ENCODE measurements around the gene GPC6. TPM values are rescaled to one million over a fixed set of nuclear protein-coding genes. Genes with fewer than 3 reads are reported as not detected.

Gene GPC6
- total and polyA plus RNA-seq, 4 donors: 5.9 to 29.1 (median 18.2) TPM

DNA sequence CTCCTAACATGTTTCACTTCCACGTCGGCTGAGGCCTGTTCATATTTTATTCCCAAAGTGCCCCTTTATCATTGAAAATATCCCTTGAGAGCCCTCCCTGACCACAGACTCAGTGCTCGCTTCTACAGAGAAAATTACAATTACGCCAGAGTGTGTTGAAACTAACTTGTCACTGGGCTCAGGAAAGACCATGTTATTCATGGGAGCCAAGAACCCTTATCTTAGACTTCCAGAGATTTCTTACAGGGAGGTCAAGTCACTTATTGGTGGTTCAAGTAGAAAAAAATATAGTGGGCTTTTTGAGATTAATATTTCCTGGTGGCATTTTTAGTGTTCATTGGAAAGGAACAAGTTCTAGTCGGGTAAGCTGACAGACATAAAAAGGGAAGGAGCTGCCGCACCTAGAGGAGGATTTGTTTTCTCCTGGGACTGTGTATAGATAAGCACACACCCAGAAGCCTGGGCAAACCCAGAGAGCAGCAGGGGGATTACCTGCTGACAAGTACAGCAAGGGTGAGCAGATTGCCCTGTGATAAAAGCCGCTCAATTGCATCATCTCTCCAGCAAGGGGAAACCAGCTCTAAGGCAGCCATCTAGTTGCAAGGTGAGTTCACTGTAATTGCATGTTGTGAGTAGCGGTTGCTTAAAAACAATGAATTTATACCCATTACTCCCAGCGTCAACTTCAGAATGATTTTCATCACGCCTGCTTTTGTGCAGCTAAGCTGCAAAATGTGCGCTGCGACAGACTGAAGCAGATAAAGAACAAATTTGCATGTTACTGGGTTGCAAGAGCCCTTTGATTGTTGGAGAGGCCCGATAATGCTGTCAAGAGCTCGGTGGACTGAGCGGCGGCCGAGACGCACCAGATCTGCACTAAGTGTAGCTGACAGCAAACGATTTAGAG lies 1206.7 kb downstream of the GPC6 start:
- TF ChIP-seq RAD21 (IDR thresholded peaks at IDR 0.05) (peak in 1 of 2 donors; percentile 30), FOXA2 (IDR thresholded peaks at IDR 0.05) (no peak)
- TF ChIP-seq, protein P1, sequence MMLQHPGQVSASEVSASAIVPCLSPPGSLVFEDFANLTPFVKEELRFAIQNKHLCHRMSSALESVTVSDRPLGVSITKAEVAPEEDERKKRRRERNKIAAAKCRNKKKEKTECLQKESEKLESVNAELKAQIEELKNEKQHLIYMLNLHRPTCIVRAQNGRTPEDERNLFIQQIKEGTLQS (IDR thresholded peaks at IDR 0.05): peak; percentile 70
- Histone ChIP-seq H3K27ac (ENCODE audit: low read depth in 1 of 2, low read length in 2 of 2) (no peak overlapping the region), H3K9me3 (ENCODE audit: control insufficient read depth in 4 of 4, low read length in 3 of 4) (no peaks in the 10 kb centered on the region), H3K36me3 (ENCODE audit: control insufficient read depth in 4 of 4, insufficient read depth in 3 of 4, low read depth in 1 of 4, low read length in 3 of 4) (no peaks in the 10 kb centered on the region), H3K27me3 (ENCODE audit: control insufficient read depth in 4 of 4, insufficient read depth in 4 of 4, low read length in 3 of 4) (no peaks in the 10 kb centered on the region), H3K9ac (ENCODE audit: low read depth in 1 of 2, low read length in 2 of 2) (no peak overlapping the region), H3K4me1 (ENCODE audit: control insufficient read depth in 4 of 4, insufficient read depth in 4 of 4, low read length in 3 of 4) (no peaks in the 10 kb centered on the region), H3K4me3 (ENCODE audit: low read depth in 1 of 3, low read length in 3 of 3) (no peak overlapping the region)
- 57% methylated on average over 19 of the region's 19 CpGs for WGBS
- DNase-seq (ENCODE audit: low spot score): peak; percentile 40

DNA sequence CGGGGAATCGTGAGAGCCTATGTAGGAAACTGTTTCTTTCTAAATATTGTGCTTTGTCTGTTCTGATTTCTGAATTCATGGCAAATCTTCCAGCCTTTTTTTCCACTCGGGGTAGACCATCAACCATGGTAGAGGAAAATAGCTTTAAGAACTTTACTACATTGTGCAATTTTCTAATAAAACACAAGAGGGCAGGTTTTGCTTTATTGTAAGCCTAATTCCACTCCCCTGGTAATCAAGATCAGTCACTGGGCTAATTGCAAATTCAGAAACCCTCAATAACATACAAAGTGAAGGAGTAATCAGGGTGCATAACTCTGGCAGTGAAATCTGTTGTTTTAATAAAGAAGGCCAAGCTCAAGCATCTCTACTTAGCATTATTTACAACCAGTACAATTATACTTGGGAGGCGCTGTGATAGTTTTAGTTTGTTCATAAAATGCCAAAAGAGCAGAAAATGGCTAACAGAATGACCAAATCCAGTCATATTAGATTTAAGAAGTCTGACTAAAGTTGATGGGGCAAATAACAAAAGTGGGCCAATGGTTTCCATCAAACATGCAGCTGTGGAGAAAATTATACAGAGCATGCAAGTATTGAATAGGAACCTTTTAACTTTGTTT lies 1209.1 kb downstream of the GPC6 start:
- DNase-seq (ENCODE audit: low spot score): no peak
- TF ChIP-seq RAD21 (IDR thresholded peaks at IDR 0.05): peak; percentile 92 to 94
- TF ChIP-seq GABPA (IDR thresholded peaks at IDR 0.05 in 1 of 2, conservative IDR thresholded peaks at IDR 0.05 in 1 of 2): no peak
- TF ChIP-seq, protein P2, sequence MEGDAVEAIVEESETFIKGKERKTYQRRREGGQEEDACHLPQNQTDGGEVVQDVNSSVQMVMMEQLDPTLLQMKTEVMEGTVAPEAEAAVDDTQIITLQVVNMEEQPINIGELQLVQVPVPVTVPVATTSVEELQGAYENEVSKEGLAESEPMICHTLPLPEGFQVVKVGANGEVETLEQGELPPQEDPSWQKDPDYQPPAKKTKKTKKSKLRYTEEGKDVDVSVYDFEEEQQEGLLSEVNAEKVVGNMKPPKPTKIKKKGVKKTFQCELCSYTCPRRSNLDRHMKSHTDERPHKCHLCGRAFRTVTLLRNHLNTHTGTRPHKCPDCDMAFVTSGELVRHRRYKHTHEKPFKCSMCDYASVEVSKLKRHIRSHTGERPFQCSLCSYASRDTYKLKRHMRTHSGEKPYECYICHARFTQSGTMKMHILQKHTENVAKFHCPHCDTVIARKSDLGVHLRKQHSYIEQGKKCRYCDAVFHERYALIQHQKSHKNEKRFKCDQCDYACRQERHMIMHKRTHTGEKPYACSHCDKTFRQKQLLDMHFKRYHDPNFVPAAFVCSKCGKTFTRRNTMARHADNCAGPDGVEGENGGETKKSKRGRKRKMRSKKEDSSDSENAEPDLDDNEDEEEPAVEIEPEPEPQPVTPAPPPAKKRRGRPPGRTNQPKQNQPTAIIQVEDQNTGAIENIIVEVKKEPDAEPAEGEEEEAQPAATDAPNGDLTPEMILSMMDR (IDR thresholded peaks at IDR 0.05; ENCODE audit: low read depth, low read length, missing input control): peak; percentile 68
- no peak for TF ChIP-seq FOXA1 (IDR thresholded peaks at IDR 0.05)
- TF ChIP-seq HNF4G (IDR thresholded peaks at IDR 0.05): no peak
- TF ChIP-seq, protein P1 (IDR thresholded peaks at IDR 0.05): no peak
- Histone ChIP-seq H3K4me1 (ENCODE audit: control insufficient read depth in 4 of 4, insufficient read depth in 4 of 4, low read length in 3 of 4) (no peaks in the 10 kb centered on the region), H3K27me3 (ENCODE audit: control insufficient read depth in 4 of 4, insufficient read depth in 4 of 4, low read length in 3 of 4) (no peaks in the 10 kb centered on the region), H3K4me3 (ENCODE audit: low read depth in 1 of 3, low read length in 3 of 3) (no peak overlapping the region), H3K9me3 (ENCODE audit: control insufficient read depth in 4 of 4, low read length in 3 of 4) (no peaks in the 10 kb centered on the region), H3K9ac (ENCODE audit: low read depth in 1 of 2, low read length in 2 of 2) (no peak overlapping the region), H3K27ac (ENCODE audit: low read depth in 1 of 2, low read length in 2 of 2) (no peak overlapping the region), H3K36me3 (ENCODE audit: control insufficient read depth in 4 of 4, insufficient read depth in 3 of 4, low read depth in 1 of 4, low read length in 3 of 4) (no peaks in the 10 kb centered on the region)
- 38% methylated on average over 4 of the region's 4 CpGs for WGBS

DNA sequence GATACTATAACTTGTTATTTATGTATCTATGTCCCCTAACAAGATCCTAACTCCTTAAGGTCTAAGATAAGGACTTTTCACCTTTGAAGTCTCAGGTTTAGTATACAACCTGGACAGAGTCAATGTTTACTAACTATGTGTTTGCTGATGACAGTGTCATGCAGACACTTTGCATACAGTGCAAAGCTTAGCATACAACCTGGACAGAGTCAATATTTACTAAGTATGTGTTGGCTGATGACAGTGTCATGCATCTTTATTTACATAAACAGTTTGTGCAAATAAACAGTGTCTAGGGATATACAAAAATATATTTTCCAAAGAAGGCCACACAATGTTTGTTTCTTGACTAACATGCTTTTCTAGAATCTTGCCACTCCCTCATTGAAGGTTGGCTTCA lies 1218.2 kb downstream of the GPC6 start:
- no peak for DNase-seq (ENCODE audit: low spot score)
- Histone ChIP-seq H3K9me3 (ENCODE audit: control insufficient read depth in 4 of 4, low read length in 3 of 4) (peaks cover 0 to 5% (median 2%) of the 10 kb centered on the region in 4 donors), H3K27me3 (ENCODE audit: control insufficient read depth in 4 of 4, insufficient read depth in 4 of 4, low read length in 3 of 4) (no peaks in the 10 kb centered on the region), H3K4me3 (ENCODE audit: low read depth in 1 of 3, low read length in 3 of 3) (no peak overlapping the region), H3K36me3 (ENCODE audit: control insufficient read depth in 4 of 4, insufficient read depth in 3 of 4, low read depth in 1 of 4, low read length in 3 of 4) (no peaks in the 10 kb centered on the region), H3K9ac (ENCODE audit: low read depth in 1 of 2, low read length in 2 of 2) (no peak overlapping the region), H3K4me1 (ENCODE audit: control insufficient read depth in 4 of 4, insufficient read depth in 4 of 4, low read length in 3 of 4) (no peaks in the 10 kb centered on the region), H3K27ac (ENCODE audit: low read depth in 1 of 2, low read length in 2 of 2) (no peak overlapping the region)
- TF ChIP-seq JUND (IDR thresholded peaks at IDR 0.05): no peak
- no peak for TF ChIP-seq YY1 (IDR thresholded peaks at IDR 0.05)

Measured in liver (tissue), 9 donors.